Limb (tissue), 2 donors: ENCODE data around the gene XPO6.

Experiments used
- DNase-seq, 2 donors: peaks; one replicate each; pipeline ENCODE4 v3.0.0-alpha.2; 2016; ENCODE audit errors: extremely low spot score in 2 of 2

Gene XPO6

DNA sequence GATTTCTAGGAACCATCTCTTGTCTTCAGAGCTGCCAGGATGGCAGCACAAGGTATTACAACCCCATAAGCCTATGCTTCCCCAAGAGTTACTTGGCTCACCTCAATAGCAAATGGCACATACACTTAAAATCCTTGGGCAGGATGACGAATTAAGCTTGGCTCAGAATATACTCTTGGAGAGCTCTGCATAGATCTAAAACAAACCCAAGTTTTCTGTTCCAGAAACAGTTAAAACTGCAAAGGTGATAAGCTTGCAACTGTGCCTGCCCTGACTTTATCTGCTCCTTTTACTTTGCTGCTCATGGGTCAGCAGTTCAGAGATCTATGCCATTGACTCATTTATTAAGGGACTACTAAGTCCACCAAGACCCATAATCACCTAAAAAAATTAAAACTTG is 26.1 kb downstream of the XPO6 start:
- no peak for DNase-seq

- DNase-seq = no peak
Observed at GRCh38 chr16:28184625-28185024, 27.1 kb downstream of the XPO6 start.

- DNase-seq = no peak
Observed at GRCh38 chr16:28183930-28184329, 27.8 kb downstream of the XPO6 start.

- no peak for DNase-seq
Observed at GRCh38 chr16:28183484-28183883, 28.3 kb downstream of the XPO6 start.

- peak in 1 of 2 donors; percentile 31 for DNase-seq
Observed at GRCh38 chr16:28182801-28183200, 29.0 kb downstream of the XPO6 start.

DNA sequence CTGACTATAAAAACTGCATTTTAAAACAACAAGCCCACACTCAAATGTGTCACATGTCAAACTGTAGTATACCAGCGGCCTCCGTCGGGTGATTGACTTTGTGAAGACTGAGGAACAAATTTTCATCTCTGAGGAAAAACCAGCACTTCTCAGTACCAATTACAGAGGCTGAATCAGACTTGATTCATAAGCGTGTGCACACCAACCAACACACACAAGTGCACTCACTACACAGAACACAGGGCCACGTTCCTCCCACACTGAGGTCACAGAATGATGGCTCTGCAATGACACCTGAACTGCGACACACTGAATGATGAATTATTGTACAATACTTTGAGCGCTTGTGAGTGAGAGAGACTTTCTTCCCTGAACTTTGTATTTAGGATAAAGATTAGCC is 29.6 kb downstream of the XPO6 start:
- DNase-seq = no peak

DNA sequence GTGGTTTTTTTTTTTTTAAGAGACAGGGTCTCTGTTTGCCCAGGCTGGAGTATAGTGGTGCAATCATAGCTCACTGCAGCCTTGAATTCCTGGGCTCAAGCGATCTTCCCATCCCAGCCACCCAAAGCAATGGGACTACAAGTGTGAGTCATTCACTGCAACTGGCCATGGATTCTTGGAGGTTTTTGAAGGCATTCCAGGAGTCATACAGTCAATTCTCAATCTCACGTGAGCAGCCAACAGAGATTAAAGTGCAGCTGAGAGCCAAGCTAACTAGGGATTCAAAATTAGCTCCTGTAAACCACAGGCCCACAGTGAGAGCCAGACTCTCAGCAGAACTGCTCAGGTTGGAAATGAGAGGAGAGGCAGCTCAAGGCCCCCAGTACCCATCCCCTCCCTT is 30.2 kb downstream of the XPO6 start:
- no peak for DNase-seq

- DNase-seq = no peak
Observed at GRCh38 chr16:28180655-28181460, 30.9 kb downstream of the XPO6 start.

DNA sequence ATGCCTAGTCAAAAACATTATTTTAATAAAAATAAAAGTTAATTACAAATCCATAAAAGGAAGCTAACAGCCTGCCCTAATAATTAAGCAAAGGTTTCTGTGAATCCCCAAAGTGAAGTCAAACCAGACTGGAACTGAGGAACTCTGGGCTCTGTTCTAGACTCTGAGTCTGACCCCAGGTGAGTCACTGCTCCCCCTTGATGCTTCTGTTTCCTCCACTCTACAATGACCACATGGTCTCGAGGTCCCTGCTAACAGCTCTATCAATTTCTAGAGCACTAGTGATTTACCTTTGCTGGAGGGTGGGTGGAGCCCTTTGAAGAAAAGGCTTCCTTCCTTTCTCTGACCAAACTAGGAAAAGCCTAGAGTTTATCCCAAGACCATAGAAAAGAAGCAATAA is 32.4 kb downstream of the XPO6 start:
- no peak for DNase-seq

GRCh38 chr16:28175715-28176114 is 36.0 kb downstream of the XPO6 start:
- DNase-seq = no peak

DNA sequence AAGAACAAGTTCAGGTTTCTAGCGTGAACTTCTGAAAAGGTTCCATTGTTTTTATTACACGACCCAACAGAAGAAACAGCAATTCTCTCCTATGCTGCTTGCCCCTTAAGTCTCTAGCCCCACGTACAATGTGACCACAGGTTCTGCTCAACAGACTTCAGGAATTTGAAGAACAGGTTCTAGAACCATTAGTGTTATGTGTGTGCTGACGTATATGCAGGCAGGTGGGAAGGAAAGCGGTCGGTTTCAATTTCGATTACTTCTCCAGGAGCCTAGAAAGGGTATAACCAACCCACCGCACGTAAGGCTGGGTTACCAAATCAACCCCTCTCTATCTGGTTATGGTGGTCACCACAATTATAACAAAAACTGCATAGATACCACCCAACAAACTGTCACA is 39.4 kb downstream of the XPO6 start:
- DNase-seq = no peak

DNA sequence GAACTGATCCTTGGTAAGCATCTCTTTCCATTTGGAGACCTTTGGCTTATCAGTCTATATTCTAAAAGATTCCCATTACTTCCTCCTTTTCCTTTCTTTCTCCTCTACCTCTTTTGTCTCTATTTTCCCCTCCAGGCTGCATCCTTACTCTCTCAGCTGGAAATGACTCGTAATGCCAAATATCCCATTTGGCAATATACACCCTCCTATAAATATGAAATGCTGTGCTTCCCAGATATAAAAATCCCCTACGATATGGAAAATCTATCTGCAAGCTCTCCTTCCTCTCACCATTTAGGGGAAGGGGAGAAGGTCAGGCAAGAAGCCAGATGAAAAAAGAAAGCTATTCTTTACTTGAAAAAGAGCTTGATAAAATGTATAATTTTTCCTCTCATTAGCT is 39.9 kb downstream of the XPO6 start:
- no peak for DNase-seq

DNA sequence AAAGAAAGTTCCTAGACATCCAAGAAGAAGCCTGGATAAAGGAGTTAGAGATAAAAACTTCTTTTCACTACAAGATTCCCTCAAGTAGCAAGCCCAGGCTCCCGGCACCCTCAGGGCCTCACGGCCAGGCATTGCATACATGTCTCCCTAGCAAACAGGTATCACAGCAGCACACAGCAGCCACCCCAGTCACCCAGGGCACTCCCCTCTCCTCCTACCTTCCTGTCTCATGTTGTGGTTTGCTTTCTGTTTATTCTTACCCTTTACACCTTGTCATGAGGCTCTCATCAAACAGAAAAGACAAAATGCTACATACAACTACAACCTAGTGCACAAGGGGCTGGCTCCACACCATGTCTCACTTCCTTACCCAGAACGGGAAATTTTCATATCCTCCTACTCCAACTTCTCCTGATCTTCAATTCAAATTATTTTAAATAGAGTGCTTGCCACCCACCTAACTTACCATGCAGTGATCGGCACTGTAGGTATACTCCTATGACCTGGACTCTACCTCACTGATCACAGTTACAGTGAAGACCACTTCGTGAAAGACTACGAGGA is 42.7 kb downstream of the XPO6 start:
- DNase-seq = no peak

DNA sequence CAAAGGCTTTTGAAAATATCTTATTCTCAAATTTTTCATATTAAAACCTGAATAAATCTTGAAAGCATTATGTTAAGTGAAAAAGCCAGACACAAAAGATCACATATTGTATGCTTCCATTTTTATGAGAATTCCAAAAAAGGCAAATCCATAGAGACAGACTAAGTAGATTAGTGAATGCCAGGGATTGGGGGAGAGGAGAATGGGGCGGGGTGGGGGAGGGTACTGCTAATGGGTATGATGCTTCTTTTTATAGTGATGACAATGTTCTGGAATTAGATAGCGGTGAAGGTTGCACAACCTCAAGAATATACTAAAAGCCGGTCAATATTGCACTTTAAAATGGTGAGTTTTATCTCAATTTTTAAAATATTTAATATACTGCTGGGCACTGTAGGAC is 44.0 kb downstream of the XPO6 start:
- no peak for DNase-seq

DNA sequence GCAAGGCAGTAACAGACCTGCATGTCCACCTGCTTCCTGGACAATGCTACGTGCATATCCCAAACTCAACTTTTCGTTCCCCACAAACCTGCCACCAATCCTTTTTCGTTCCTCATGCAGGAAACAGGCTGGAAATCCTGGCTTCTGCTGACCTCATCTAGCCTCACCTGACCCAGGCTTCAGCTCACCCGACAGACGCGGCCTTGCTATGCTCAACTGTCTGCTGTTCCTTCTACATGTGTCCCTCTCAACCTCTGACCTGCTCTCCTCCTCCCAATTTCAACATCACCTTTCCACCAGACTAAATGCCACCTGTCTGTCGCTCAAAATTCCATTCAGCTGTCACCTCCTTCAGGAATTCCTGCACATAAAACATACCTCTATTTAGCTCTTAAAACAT is 44.5 kb downstream of the XPO6 start:
- no peak for DNase-seq

DNA sequence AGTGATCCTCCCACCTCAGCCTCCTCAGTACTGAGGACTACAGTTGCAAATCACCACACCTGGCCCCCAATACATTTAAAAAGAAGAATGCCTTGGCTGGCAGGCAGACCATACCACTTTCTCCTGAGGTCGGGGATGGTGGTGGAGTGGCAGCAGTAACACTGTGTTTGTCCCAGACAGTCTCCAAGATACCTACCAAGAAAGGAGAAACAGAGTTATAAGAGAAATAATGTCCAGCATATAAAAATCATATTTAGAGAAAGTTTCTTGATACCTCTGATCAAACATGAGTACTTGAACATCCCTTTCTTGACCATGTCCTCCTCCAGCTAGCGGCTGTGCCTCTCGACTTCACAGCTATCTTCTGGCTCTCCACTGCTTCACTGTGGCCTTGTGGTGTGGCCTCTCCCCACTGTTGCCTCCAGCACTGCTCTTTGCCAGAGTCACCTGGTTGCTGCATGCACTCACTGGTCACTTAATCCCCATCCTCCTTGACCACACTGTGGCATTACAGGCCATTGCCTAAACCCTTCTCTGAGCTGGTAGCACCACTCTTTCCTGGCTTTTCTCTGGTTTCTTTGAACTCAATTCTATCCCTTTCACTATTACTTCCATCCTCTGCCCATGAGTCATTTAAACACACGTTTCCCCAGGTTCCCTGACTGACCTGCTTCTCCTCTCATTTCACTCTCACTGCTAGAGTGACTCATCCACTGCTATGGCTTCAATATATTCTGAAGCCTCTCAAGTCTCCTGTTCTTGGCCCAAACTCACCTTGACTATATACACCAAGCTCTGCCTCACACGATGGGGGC is 45.2 kb downstream of the XPO6 start:
- no peak for DNase-seq

DNA sequence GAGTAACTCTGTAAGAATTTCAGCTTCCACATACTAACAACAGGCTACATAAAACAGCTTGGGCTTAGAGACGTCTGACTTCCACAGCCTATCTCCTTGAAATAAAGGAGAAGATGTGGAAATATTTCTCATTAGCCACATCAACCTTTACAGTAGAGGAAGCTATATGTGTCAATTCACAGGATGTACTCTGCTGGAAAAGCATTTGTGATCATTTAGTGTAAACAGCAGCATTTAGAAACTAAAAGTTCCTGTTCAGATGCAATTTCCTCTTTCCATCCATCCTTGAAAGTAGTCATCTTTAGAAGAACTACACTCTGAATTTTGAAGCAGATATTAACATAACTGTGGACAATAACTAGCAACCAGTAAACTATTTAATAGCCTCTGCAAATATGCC is 46.2 kb downstream of the XPO6 start:
- DNase-seq = no peak

- DNase-seq = no peak
Observed at GRCh38 chr16:28164140-28164539, 47.6 kb downstream of the XPO6 start.

DNA sequence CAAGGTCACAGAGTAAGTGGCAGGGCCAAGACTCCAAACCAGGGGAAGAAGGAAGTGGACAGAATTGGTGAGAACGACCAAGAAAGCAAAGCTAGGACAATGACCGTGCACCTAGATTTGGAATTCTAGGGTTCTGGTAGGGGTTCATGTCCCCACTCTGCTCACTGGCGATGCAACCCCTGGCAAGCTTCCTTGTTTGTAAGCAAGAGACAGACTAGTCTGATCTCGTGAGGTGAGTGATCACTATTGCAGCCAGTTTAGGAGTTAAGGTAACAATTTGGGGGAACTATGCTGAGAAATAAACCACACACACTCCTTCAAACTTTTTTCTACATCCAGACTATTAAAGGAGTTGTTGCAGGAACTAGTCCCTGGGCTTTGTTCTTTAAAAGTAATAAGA is 48.1 kb downstream of the XPO6 start:
- no peak for DNase-seq

GRCh38 chr16:28162326-28162877 is 49.4 kb downstream of the XPO6 start:
- no peak for DNase-seq

DNA sequence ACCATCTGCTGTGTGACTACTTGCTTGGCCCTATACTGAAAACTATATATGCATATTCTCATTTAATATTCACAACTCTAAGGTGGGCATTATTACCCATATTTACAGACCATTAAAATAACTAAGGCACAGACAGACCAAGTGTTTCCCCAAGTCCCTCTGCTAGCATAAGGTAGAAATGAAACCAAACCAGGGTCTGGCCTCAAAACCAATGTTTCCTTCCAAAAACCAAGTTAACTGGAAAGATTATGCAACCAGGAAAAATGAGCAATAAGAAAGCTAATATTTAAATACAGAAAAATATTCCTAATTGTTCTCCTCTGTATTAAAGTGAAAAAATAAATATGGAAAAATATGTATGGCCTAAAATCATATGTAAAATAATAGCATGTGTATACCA is 50.1 kb downstream of the XPO6 start:
- no peak for DNase-seq

DNA sequence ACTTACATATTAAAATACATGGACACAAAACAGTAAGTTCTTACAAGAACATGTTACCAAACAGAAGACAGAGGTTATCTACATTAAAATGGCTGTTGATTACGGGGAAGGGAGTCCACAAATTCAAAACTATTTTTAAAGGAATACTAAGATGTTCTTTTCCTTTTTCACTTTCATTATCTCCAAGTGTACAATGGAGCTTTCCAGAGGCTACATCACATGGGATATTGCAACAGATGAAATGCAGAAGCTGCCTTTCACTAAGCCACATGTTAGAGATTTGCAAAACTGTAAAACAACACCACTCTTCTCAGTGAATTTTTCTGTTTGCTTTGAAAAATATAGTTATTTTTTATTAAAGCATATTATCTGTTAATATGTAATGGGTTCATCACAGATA is 53.6 kb downstream of the XPO6 start:
- no peak for DNase-seq
